COLO829 (cell line): Measurements from ENCODE around the gene KRTAP9-9.
"Not testable (repeated sequence)": the region's sequence is repeated elsewhere in the genome, so short reads cannot be mapped to it uniquely, and the experiment has no call there.

Experiments
- DNase-seq: peaks from one replicate; pipeline ENCODE4 v3.0.0; 2012; ENCODE audit warnings: low spot score

Gene KRTAP9-9

DNA sequence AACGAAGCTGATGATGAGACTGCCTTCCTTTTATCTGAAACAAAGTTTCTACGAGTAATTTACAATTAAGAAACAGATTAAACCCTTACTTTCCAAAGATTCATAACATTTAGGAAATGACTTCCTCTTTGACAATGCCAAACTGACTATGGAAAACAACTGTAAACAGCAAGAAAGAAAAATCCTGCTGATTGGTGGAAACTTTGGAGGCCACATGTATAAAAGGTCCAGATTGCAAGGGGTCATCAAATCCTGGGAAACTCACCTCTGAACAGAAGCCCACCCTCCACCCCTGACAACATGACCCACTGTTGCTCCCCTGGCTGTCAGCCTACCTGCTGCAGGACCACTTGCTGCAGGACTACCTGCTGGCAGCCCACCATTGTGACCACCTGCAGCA lies 9.9 kb downstream of the KRTAP9-9 start, which contains the start of gene KRTAP9-6:
TSS of gene KRTAP9-6 (plus strand) at position 301 of the 400 bp plus-strand sequence. CDS start at position 301, 0 bp downstream.
- DNase-seq: no peak

DNA sequence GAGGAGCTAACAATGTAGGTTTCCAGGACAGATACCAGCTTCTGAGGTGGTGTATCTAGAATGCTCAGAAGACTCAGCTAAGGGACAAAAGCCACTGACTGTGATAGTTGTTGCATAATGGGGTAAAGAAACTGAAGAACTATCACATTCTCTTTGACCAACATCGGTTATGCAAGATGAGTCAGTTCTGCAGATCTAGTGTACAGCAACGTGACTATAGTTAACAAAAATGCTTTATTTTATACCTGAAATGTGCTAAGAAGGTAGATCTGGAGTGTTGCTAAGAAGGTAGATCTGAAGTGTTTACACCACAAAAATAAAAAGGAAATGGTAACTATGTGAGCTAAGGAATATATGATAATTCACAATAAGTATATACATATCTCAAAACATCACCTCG lies 12.5 kb downstream of the KRTAP9-9 start:
- no peak for DNase-seq

DNA sequence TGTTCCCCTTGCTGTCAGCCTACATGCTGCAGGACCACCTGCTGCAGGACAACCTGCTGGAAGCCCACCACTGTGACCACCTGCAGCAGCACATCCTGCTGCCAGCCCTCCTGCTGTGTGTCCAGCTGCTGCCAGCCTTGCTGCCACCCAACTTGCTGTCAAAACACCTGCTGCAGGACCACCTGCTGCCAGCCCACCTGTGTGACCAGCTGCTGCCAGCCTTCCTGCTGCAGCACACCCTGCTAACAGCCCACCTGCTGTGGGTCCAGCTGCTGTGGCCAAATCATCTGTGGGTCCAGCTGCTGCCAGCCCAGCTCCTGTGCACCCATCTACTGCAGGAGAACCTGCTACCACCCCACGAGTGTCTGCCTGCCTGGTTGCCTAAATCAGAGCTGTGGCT lies 16.1 kb downstream of the KRTAP9-9 start:
- DNase-seq: not testable (repeated sequence)

DNA sequence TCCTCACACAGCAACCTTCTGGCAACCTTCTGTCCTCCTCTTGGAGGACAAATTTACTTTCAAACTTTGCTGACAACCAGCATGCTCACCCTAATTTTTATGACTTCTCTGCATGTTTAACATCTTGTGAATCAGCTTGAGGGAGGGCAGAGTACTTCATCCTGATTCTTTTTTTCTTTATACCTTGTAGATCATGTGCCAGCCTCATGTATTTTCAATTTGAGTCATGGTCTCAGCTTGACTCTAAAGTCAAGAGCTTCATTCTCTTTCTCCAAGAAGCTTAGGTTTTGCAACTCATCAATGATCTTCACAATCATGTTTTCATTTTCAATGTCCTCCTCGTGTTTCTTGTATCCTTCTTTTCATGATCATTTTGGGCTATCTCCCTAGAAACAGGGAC lies 16.7 kb downstream of the KRTAP9-9 start:
- no peak for DNase-seq

GRCh38 chr17:41275648-41276190 lies 20.5 kb downstream of the KRTAP9-9 start, which contains the start of gene KRTAP9-7:
KRTAP9-7 (plus strand) TSS chr17:41275698; CDS start chr17:41275698, 0 bp downstream.
- DNase-seq: not testable (repeated sequence)

DNA sequence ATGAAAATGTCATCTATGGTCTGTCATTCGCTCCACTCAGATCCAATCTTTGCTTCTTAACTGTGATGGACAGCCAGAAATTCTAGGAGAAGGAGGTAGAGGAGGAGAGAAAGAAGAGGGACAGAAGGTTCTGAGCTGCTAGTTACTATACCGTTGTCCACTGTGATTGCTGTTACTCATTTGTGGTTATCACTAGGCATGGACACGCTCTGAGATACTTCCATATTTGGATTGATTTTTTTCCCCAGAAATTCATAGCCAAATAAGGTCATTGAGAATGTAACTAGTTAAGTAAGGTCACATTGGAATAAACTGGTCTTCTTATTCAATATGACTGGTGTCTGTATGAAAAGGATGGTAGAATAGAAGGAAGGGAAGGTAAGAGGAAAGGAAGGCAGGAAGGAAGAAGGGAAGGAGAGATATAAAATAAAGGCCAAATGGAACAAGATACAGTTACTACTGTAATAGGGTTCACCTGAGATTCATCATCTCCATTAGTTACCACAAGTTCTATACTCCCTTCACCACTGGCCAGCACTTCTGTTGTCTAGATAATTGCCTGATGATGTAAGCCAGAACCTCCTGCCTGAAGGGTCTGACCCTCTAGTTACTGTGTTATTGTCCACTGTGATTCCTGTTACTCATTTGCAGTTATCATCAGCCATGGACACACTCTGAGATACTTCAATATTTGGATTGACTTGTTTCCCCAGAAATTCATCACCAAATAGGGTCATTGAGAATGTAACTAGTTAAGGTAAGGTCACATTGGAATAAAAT lies 23.2 kb downstream of the KRTAP9-9 start:
- DNase-seq: no peak

DNA sequence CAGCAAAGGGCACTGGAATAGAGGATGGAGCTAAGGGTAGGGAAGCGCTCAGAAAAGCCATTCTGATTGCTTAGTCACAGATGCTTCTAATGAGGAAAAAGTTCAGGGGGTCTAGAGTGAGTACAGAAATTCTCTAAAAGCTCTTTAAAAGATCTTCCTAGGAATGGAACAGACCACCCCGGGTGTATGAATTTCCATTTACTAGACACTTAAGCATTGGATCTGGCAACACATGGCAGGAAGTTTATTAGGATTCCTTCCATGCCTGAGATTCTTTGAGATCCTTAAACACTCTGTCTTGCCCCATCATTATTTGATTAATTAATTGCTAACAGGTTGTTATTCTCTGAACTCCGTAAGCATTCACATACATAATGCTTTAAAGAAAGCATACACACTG lies 28.9 kb downstream of the KRTAP9-9 start:
- DNase-seq: no peak

GRCh38 chr17:41284546-41284945 lies 29.4 kb downstream of the KRTAP9-9 start:
- no peak for DNase-seq

DNA sequence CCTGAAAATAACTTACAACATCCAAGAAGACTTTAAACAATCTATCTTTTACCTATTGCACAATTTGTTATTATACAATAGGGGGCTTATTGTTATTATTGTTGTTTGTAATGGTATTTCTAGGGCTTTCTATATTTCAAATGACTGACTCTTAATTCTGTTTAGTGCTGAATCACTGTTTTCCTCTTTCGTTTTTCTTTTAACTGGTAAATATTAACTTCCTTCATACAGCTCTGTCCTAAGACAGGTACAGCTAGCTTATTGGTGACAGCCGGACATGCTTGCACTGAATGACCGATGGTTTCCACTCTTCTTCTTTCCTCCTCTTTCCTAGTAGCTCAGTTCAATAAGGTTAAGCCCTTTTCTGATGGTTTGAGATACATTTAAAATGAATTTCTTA lies 31.9 kb downstream of the KRTAP9-9 start:
- no peak for DNase-seq

GRCh38 chr17:41294016-41294415 lies 38.8 kb downstream of the KRTAP9-9 start:
- no peak for DNase-seq

GRCh38 chr17:41296846-41297245 lies 41.7 kb downstream of the KRTAP9-9 start:
- DNase-seq: no peak

DNA sequence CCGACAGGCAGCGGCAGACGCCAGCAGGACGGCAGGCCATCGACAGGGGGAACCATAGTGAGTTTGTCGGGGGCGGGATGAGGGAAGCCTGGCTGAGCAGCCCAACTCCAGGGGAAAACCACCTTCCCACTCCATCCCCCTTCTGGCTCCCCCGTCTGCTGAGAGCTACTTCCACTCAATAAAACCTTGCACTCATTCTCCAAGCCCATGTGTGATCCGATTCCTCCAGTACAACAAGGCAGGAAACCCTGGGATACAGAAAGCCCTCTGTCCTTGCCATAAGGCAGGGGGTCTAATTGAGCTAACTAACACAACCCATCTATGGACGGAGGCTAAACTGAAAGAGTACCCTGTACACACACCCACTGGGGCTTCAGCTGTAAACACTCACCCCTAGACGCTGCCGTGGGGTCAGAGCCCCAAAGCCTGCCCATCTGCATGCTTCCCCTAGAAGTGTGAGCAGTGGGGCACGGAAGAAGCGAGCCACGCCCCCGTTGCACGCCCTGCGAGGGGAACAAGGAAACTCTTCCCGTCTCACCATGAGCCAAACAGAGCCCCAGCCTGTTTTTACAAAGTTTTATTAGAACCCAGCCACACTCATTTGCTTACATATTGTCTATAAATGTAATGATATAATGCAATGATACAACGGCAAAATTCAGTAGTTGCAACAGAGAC lies 43.4 kb downstream of the KRTAP9-9 start:
- no peak for DNase-seq

DNA sequence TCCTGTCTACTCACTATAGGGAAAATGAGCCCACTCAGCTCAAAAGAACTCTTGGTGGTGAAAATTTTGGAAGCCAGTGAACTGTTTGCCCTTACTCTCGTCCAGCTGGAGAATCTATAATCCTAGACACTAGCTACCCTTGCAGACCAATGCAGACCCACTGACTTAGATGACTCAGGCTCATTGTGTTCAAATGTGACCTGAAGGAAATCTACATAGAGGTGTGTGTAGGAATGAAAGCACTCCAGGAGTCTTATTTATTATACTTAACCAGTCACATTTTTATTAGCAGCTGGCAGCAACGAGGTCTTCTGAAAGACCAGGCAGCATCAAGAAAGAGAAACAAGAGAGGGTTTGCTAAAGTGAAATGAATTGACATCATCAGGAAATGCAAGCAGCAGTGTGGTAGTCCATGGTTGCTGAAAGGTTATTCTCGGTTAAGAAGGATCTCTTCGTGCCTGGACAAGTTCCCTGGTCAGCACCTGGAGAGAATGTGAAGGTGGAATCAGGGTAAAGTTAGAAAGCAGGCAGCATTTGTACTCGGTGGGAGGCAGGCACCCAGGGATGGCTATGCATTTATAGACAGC lies 46.1 kb downstream of the KRTAP9-9 start:
- no peak for DNase-seq

GRCh38 chr17:41301916-41302901 lies 47.0 kb downstream of the KRTAP9-9 start, which contains the start of gene KRTAP29-1:
KRTAP29-1 (minus strand) TSS chr17:41302851; CDS start chr17:41302851, 0 bp downstream.
- no peak for DNase-seq

DNA sequence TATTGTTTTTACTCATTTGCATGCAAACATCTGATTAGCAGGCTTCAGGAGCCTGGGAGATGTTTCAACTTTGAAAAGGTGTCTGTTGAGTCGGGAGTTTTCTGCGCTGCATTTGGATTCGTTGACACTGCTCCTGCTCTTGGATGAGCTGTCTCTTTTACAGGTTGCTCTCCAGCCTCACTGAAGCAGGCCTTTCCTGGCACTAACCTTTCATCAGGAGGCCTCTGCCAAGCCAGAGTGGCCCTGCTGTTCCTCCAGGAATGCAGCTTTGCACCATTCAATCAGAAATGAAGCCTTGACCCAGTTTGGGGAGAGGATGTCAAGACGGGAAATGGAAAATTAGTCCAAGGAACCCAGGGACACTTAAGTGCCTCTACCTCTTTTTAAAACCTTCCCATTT lies 47.8 kb downstream of the KRTAP9-9 start:
- no peak for DNase-seq

- DNase-seq: no peak
These were observed 48.9 kb downstream of the KRTAP9-9 start for GRCh38 chr17:41304091-41304490.
